ENCODE results near the gene AMN.

The AMN gene

DNA sequence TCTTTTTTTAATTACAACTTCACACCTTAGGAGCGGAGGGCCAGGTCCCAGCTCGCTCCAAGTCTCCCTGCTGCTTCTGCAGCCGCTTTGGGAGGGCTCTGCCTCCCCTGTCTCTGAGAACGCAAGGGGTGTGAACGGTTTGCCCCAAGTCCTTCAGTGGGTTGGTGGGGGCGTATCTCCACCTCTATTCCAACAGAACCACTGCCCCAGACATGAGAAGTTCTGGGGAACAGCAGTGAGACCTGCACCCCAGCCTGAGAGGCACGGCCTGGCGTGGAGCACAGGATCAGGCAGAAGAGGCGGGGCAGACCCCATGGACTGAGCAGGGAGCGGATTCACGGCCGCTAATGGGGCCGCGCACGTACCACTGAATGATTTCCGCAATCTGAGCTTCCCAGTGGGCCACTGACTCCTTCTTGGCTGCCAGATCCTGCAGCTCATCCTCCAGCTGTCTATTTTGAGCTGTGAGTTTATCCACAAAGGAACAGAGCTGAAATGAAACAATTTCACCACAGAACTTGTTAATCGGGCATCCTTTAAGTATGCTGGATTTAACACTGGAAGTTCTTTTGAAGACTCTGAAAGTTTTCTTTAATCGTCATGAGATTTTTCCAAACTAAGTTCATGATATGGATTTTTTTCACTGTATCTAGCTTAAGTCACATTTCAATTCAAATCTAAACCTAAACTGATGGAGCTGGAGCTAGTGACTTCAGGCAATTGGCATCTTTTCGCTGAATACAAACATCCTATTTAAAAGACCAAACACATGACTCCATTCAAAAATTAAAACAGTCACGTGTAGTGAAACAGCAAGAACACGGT is 44.4 kb downstream of the AMN start:
- H3K4me2 ChIP-seq (ENCODE audit: low read length), result no peak overlapping the region
- no peaks in the 10 kb centered on the region for H3K9me2 ChIP-seq (replicated peaks; ENCODE audit: control insufficient read depth, low read length)
- TF ChIP-seq EZH2phosphoT487 (IDR thresholded peaks at IDR 0.05; ENCODE audit: borderline replicate concordance, low read length), result no peak
- TF ChIP-seq, protein P1, sequence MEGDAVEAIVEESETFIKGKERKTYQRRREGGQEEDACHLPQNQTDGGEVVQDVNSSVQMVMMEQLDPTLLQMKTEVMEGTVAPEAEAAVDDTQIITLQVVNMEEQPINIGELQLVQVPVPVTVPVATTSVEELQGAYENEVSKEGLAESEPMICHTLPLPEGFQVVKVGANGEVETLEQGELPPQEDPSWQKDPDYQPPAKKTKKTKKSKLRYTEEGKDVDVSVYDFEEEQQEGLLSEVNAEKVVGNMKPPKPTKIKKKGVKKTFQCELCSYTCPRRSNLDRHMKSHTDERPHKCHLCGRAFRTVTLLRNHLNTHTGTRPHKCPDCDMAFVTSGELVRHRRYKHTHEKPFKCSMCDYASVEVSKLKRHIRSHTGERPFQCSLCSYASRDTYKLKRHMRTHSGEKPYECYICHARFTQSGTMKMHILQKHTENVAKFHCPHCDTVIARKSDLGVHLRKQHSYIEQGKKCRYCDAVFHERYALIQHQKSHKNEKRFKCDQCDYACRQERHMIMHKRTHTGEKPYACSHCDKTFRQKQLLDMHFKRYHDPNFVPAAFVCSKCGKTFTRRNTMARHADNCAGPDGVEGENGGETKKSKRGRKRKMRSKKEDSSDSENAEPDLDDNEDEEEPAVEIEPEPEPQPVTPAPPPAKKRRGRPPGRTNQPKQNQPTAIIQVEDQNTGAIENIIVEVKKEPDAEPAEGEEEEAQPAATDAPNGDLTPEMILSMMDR (IDR thresholded peaks at IDR 0.05; ENCODE audit: low read depth, low read length, poor library complexity, severe bottlenecking), result no peak
- H3K79me2 ChIP-seq (ENCODE audit: control insufficient read depth, low read length), result no peaks in the 10 kb centered on the region
- H3K27me3 ChIP-seq (ENCODE audit: control insufficient read depth, low read length), result no peaks in the 10 kb centered on the region
- no peaks in the 10 kb centered on the region for H3K4me1 ChIP-seq (ENCODE audit: control insufficient read depth, low read length)
- H3F3A ChIP-seq (ENCODE audit: control insufficient read depth, insufficient read depth), result no peaks in the 10 kb centered on the region
- H3K27ac ChIP-seq (ENCODE audit: low read depth, low read length), result no peak overlapping the region
- no peak overlapping the region for H3K4me3 ChIP-seq (ENCODE audit: low read length)
- no peaks in the 10 kb centered on the region for H4K20me1 ChIP-seq (ENCODE audit: control insufficient read depth, insufficient read depth, low read depth, low read length)
- no peaks in the 10 kb centered on the region for H3K9me3 ChIP-seq (ENCODE audit: control insufficient read depth, insufficient read depth, low read length)
- H3K36me3 ChIP-seq (ENCODE audit: control insufficient read depth, low read length), result no peaks in the 10 kb centered on the region

DNA sequence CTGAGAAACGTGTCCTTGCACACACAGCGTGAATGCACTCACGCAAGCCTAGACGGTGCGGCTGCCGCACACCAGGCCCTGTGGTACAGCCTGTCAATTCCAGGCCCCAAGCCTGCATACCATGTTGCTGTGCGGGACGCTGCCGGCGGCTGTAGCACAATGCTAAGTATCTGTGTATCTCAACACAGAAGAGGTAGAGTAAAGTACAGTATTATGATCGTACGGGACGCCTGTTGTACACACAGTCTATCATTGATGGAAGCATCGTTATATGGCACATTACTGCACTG is 45.0 kb downstream of the AMN start:
- H3K9me3 ChIP-seq (ENCODE audit: control insufficient read depth, insufficient read depth, low read length), result no peaks in the 10 kb centered on the region
- H3K27me3 ChIP-seq (ENCODE audit: control insufficient read depth, low read length), result no peaks in the 10 kb centered on the region
- no peak overlapping the region for H3K4me2 ChIP-seq (ENCODE audit: low read length)
- H4K20me1 ChIP-seq (ENCODE audit: control insufficient read depth, insufficient read depth, low read depth, low read length), result no peaks in the 10 kb centered on the region
- 0 out of 2 replicates have a peak, but pooled peaks cover 2% of the 10 kb centered on the region for H3K4me1 ChIP-seq (ENCODE audit: control insufficient read depth, low read length)
- no peak for TF ChIP-seq EZH2phosphoT487 (IDR thresholded peaks at IDR 0.05; ENCODE audit: borderline replicate concordance, low read length)
- TF ChIP-seq, protein P1 (IDR thresholded peaks at IDR 0.05; ENCODE audit: low read depth, low read length, poor library complexity, severe bottlenecking), result no peak
- no peak overlapping the region for H3K27ac ChIP-seq (ENCODE audit: low read depth, low read length)
- no peaks in the 10 kb centered on the region for H3K79me2 ChIP-seq (ENCODE audit: control insufficient read depth, low read length)
- H3K36me3 ChIP-seq (ENCODE audit: control insufficient read depth, low read length), result no peaks in the 10 kb centered on the region
- H3F3A ChIP-seq (ENCODE audit: control insufficient read depth, insufficient read depth), result no peaks in the 10 kb centered on the region
- H3K4me3 ChIP-seq (ENCODE audit: low read length), result no peak overlapping the region
- H3K9me2 ChIP-seq (replicated peaks; ENCODE audit: control insufficient read depth, low read length), result no peaks in the 10 kb centered on the region

- no peaks in the 10 kb centered on the region for H3K27me3 ChIP-seq (ENCODE audit: control insufficient read depth, low read length)
- H3K9me3 ChIP-seq (ENCODE audit: control insufficient read depth, insufficient read depth, low read length), result no peaks in the 10 kb centered on the region
- no peak overlapping the region for H3K4me3 ChIP-seq (ENCODE audit: low read length)
- no peak overlapping the region for H3K4me2 ChIP-seq (ENCODE audit: low read length)
- H4K20me1 ChIP-seq (ENCODE audit: control insufficient read depth, insufficient read depth, low read depth, low read length), result no peaks in the 10 kb centered on the region
- TF ChIP-seq, protein P1 (IDR thresholded peaks at IDR 0.05; ENCODE audit: low read depth, low read length, poor library complexity, severe bottlenecking), result no peak
- no peaks in the 10 kb centered on the region for H3K79me2 ChIP-seq (ENCODE audit: control insufficient read depth, low read length)
- peaks cover 6% of the 10 kb centered on the region; the same call in 1 of the 2 replicates for H3K4me1 ChIP-seq (ENCODE audit: control insufficient read depth, low read length)
- H3F3A ChIP-seq (ENCODE audit: control insufficient read depth, insufficient read depth), result no peaks in the 10 kb centered on the region
- no peak overlapping the region for H3K27ac ChIP-seq (ENCODE audit: low read depth, low read length)
- no peaks in the 10 kb centered on the region for H3K9me2 ChIP-seq (replicated peaks; ENCODE audit: control insufficient read depth, low read length)
- H3K36me3 ChIP-seq (ENCODE audit: control insufficient read depth, low read length), result no peaks in the 10 kb centered on the region
Observed at GRCh38 chr14:102968306-102968705, 45.8 kb downstream of the AMN start.

Data from DOHH2 (cell line).